GM18868 (cell line): ENCODE data around the gene VSIG1.

ENCODE experiments used
- ATAC-seq: cut with Tn5 transposase; IDR thresholded peaks from one replicate; pipeline ENCODE4 v1.9.1; 2021; ENCODE audit warnings: mild to moderate bottlenecking, moderate library complexity; ENCODE audit not compliant: unreplicated experiment

Gene VSIG1

GRCh38 chrX:108064001-108064400 is 19.1 kb downstream of the VSIG1 start:
- ATAC-seq, result peak; percentile 74

- ATAC-seq, result peak; percentile 65
Observed at GRCh38 chrX:108064613-108065012, 19.7 kb downstream of the VSIG1 start.

- no peak for ATAC-seq
Observed at GRCh38 chrX:108068121-108068520, 23.3 kb downstream of the VSIG1 start.

- ATAC-seq, result no peak
Observed at GRCh38 chrX:108070891-108071290, 26.0 kb downstream of the VSIG1 start.

GRCh38 chrX:108071578-108071977 is 26.7 kb downstream of the VSIG1 start:
- ATAC-seq, result peak; percentile 58

GRCh38 chrX:108072746-108073145 is 27.9 kb downstream of the VSIG1 start:
- ATAC-seq, result no peak

GRCh38 chrX:108081110-108081509 is 36.2 kb downstream of the VSIG1 start:
- no peak for ATAC-seq

- ATAC-seq, result no peak
Observed at GRCh38 chrX:108087792-108088191, 42.9 kb downstream of the VSIG1 start.

GRCh38 chrX:108088511-108088910 is 43.6 kb downstream of the VSIG1 start:
- no peak for ATAC-seq

GRCh38 chrX:108090491-108091263 is 45.8 kb downstream of the VSIG1 start:
- peak; percentile 0 for ATAC-seq

GRCh38 chrX:108091264-108091877 is 46.5 kb downstream of the VSIG1 start, which contains the start of the genes ATG4A and PSMD10:
Gene ATG4A (plus strand): TSS chrX:108091778. CDS start chrX:108091827, 49 bp downstream.
Gene PSMD10 (minus strand): TSS chrX:108091542. CDS start chrX:108091520, 22 bp downstream.
- peak; percentile 96 for ATAC-seq

GRCh38 chrX:108091878-108092291 is 47.0 kb downstream of the VSIG1 start:
- peak; percentile 30 for ATAC-seq

GRCh38 chrX:108097380-108097779 is 52.5 kb downstream of the VSIG1 start:
- no peak for ATAC-seq

- ATAC-seq, result no peak
Observed at GRCh38 chrX:108105473-108105872, 60.6 kb downstream of the VSIG1 start.

- ATAC-seq, result no peak
Observed at GRCh38 chrX:108114541-108114940, 69.7 kb downstream of the VSIG1 start.

- ATAC-seq, result no peak
Observed at GRCh38 chrX:108117988-108118387, 73.1 kb downstream of the VSIG1 start.

- ATAC-seq, result no peak
Observed at GRCh38 chrX:108121291-108121690, 76.4 kb downstream of the VSIG1 start.

GRCh38 chrX:108122748-108123147 is 77.9 kb downstream of the VSIG1 start:
- no peak for ATAC-seq

GRCh38 chrX:108123591-108124366 is 78.9 kb downstream of the VSIG1 start:
- ATAC-seq, result no peak

- ATAC-seq, result no peak
Observed at GRCh38 chrX:108126661-108127060, 81.8 kb downstream of the VSIG1 start.

GRCh38 chrX:108127152-108127551 is 82.3 kb downstream of the VSIG1 start:
- ATAC-seq, result no peak
